CD4-positive, alpha-beta T cell treated with Interleukin-10 for 1 hour (primary cell): Measurements from ENCODE around the gene THEMIS.
A peak's percentile ranks its signal among the peaks of the same experiment; 100 is the strongest.
"Not testable (repeated sequence)": the region's sequence is repeated elsewhere in the genome, so short reads cannot be mapped to it uniquely, and the experiment has no call there.

ENCODE experiments used
- DNase-seq: peaks from one replicate; pipeline ENCODE4 v3.0.0-alpha.2; 2020

The THEMIS gene

DNA sequence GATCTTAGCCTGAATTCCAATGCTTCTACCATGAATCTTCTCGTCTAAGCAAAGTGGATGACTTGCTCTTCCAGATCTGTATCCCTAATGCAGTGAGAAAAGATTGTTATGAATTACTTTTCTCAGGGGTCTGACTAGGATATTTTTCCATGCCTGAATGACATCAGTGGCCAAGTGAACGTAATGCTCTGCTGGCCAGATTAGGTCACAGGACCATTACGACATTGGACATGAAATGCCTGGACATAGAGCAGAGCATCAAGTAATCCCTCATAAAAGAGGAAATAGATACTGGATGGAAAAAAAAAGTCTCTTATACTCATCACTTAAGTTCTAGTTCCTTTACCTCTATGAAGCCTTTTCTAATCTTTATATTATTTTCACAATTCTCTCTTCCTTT, 12.1 kb upstream of the THEMIS start:
- DNase-seq: no peak

DNA sequence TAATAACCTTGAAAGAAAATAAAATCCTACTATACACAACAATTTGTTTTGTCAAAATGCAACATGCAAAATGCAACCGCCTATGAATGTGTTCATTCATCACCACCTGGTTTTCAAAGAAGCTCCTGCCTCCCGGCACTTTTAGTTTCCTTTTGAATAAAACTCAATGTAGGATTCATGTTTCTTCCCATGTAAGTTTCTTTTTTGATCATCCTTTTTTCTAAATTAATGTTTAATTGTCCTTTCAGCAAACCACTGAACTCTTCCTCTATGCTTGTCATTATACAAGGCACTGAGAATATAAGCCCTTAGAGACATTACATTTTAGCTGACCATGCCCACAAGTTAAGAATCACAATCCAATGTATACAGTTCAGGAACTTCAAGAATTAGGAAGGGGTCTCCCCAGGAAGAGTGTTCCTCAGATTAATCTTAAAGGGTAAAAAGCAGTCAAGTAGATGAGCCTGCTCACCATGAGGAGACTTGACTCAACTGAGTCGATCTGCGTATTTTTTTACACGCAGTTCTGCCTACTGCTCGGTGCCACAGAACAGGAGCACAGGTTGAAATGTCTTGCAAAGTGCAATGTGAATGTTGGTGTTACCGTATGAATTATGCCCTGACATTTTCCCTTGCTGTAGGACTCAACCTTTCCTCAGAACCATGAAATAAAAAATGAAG, 7.2 kb upstream of the THEMIS start:
- peak; percentile 51 for DNase-seq

GRCh38 chr6:127904160-127904559, 3.3 kb upstream of the THEMIS start:
- no peak for DNase-seq

DNA sequence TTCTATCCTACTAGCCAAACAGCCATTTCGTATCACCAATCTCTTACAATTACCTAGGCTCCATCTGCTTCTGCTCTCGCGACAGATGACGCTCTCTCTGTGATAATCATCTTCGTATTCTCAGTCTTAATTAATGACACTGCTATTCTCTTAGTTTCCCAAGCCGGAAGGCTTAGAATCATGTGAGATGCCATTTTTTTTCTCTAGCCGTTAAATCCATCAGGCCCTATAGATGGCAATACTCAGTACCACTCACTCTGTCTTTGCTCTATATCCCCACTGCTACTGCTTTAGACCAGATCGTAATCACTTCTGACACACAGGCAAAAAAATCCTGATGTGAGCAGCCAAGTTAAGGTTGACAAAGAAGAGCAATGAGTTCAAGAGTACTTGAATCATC, 2.1 kb upstream of the THEMIS start:
- DNase-seq: peak; percentile 58

GRCh38 chr6:127897484-127897883, 3.4 kb downstream of the THEMIS start:
- no peak for DNase-seq

DNA sequence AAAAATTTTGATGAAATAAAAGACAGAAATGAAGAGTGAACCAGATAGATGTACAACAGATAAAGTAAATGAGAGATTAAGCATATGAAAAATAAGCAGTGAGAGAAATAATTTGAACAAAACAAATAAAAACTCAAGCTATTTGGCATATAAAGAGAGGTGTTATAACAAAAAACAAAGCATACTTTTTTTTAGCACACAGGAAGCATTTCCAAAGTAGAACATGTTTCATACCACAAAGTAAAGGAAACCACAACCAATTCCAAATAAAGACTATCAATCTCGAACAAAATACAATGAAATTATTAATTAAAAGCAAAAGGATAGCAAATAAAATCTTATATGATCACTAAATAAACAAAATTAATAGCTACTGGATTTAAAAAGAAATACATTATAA, 6.8 kb downstream of the THEMIS start:
- no peak for DNase-seq

GRCh38 chr6:127893541-127893940, 7.3 kb downstream of the THEMIS start:
- peak; percentile 46 for DNase-seq

GRCh38 chr6:127891731-127892326, 9.0 kb downstream of the THEMIS start:
- DNase-seq: no peak

DNA sequence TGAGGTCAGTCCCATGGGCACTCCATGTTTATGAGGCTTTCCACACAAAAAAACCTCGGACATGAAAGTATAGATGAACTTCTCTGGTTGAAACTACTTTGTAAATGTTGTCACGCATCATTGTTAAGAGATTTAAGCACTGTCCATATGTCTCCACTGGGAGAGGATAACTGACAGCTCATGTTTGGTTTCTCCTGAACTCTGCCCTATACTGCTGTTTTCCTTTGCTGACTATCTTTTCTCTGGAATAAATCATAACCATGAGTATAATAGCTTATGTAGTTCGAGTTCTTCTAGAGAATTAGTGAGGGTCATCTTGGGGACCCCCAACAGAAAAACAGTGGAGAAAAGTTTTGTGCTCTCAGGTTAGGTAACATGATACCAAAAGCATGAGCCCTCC, 14.3 kb downstream of the THEMIS start:
- no peak for DNase-seq

- DNase-seq: no peak
These were observed 16.7 kb downstream of the THEMIS start for GRCh38 chr6:127884134-127884533.

- DNase-seq: not testable (repeated sequence)
These were observed 18.9 kb downstream of the THEMIS start for GRCh38 chr6:127881949-127882348.

DNA sequence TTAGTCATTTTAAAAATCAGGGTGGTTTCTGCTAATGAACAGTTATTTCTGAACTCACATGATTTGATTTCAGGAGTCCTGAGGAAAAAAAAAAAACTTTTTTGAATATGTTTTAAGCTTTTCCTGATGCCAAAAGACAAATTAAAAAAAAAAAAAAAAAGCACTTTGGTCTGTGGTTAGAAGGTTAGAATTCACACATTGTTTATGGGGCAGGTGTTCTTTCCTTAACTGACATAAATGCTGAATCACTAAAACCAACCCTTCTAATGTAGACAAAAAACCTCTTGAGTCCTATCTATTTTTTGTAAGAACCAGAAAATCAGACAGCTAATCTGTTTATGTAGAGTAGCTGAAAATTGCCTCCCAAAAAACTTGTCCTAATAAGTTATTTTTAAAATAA, 20.4 kb downstream of the THEMIS start:
- DNase-seq: peak; percentile 46

GRCh38 chr6:127879685-127880084, 21.2 kb downstream of the THEMIS start:
- DNase-seq: peak; percentile 47

DNA sequence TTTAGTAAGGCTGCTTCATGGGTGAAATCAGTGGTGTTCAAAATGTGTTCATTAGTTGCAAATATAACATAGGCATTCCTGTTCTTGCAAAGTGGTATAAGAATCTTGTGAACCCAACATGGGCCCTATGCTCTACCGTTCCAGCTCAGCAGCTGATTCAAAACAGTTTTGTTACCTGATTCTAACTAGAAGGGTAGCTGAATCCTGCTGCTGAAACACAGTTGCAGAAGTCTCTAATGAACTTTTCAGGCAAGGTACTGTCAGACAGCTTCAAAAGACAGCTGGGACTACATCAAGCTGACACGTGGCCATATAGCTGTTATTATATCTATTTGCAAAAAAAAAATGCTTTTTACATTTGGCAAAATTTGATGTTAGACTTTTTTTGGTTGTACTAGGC, 22.7 kb downstream of the THEMIS start:
- DNase-seq: no peak

DNA sequence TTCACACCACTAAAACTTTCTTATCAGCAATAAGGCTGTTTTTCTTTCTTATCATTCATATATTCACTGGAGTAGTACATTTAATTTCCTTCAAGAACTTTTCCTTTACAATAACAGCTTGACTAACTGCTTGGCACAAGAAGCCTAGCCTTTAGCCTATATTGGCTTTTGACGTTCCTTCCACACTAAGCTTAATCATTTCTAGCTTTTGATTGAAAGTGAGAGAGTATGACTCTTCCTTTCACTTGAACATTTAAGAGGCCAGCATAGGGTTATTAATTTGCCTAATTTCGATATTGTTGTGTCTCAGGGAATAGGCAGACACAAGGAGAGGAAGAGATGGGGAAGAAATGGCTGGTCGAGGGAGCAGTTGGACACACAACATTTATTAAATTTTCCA, 23.6 kb downstream of the THEMIS start:
- DNase-seq: no peak

DNA sequence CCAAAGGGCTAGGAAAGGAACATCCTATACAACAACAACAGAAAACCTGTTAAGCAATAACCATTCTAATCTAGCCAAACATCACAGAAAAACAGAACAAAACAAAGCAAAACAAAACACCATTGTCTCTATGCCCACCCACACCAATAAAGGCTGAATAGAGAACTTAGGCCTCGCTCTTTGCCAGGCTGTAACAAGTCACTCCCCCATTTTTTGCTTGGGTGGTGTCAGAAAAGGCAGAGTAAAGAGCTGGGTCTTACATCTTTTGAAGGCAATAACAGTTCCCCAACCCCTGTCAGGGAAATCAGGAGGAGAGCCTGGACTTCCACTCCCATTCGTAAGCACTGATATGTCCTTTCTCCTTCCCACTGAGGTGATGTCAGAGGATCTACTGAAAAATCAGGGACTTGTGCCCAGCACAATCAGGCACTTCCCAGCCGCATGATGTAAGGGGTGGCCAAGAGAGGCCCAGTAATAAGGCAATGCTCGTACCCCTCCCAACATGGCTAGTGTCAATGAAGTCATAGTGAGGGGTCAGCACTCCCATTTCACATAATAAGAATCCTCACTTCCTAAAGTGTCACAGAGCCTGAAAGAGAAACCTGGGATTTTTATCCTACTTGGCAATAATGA, 31.0 kb downstream of the THEMIS start:
- DNase-seq: no peak

GRCh38 chr6:127869183-127869582, 31.7 kb downstream of the THEMIS start:
- DNase-seq: no peak

- no peak for DNase-seq
These were observed 32.5 kb downstream of the THEMIS start for GRCh38 chr6:127868338-127868737.

GRCh38 chr6:127866766-127867165, 34.1 kb downstream of the THEMIS start:
- no peak for DNase-seq

GRCh38 chr6:127865108-127865507, 35.8 kb downstream of the THEMIS start:
- no peak for DNase-seq

- no peak for DNase-seq
These were observed 36.2 kb downstream of the THEMIS start for GRCh38 chr6:127864701-127865100.

DNA sequence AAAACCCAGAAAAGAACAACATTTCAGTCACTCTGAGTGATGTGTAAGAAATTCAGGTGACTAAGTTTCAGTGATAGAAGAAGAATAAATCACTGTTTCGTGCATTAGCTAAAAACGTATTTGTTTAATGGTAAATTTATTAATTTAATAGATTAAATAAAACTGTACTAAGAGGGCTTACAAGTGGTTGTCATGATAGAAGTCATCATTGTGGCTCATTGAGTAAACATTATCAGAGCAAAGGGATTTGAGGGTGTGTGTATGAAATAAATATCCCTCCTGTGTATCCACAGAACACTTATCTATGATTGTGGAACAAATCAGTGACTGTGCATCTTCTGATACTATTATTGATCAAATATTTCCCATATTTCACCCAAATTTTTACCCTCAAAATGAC, 40.1 kb downstream of the THEMIS start:
- DNase-seq: no peak

- no peak for DNase-seq
These were observed 40.9 kb downstream of the THEMIS start for GRCh38 chr6:127859956-127860355.

DNA sequence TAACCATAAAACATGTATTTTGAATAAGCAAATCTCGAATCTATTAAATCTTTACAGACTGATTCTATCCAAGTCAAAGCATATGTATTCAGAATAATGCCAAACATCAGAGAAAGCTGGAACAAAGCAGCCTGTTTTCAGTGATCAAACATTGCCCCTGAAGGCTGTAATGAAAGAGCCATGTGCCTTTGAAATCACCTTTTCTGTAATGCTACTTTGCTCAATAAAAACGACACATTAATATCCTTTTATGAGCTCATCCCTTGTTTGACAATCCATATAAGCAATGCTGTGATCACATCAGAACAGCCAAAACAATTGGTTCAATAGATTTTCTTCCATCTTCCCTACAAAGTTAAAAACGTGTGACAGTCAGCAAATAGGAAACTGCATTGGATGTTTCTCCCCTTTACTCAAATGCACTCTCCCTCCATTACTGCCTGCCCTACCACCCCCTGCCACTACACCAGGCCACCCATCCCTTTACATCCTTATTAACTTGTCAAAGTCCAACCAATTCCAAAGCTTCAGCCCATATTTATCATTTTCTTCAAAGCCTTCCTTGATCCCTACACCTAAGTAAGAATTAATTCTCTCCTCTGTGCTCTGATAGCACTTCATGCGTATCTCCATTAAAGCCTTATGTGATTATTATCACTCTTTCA, 42.0 kb downstream of the THEMIS start:
- DNase-seq: no peak
